HEK293 (cell line): ENCODE measurements around the gene P2RX4.

Experiments used
- HOXD13 ChIP-seq: sonication (generic); formaldehyde crosslinking; IDR thresholded peaks from 2 replicates; pipeline ENCODE4 v1.8.0; 2022; ENCODE audit warnings: missing genetic modification reagents, borderline replicate concordance
- KLF10 ChIP-seq: fragments of 450-650 bp; IDR thresholded peaks from 2 replicates; pipeline ENCODE4 v1.5.1; 2018; ENCODE audit warnings: missing biosample characterization, mild to moderate bottlenecking, missing genetic modification characterization
- KLF9 ChIP-seq: fragments of 450-650 bp; formaldehyde crosslinking; IDR thresholded peaks from 2 replicates; pipeline ENCODE4 v1.5.1; 2016; ENCODE audit warnings: missing biosample characterization, missing genetic modification characterization, low read depth
- SCRT1 ChIP-seq: fragments of 450-650 bp; formaldehyde crosslinking; IDR thresholded peaks from 2 replicates; pipeline ENCODE4 v1.5.1; 2016; ENCODE audit warnings: missing biosample characterization, missing genetic modification characterization, borderline replicate concordance
- SETDB1 ChIP-seq: IDR thresholded peaks from one replicate; pipeline ENCODE4 v1.6.1; 2017; ENCODE audit warnings: mild to moderate bottlenecking, low read length, moderate library complexity, mixed read lengths; ENCODE audit not compliant: insufficient read length
- YY1 ChIP-seq: fragments of 450-650 bp; formaldehyde crosslinking; IDR thresholded peaks from 2 replicates; pipeline ENCODE4 v1.5.1; 2018; ENCODE audit warnings: missing biosample characterization, missing genetic modification characterization
- ZBTB1 ChIP-seq: fragments of 450-650 bp; formaldehyde crosslinking; IDR thresholded peaks from 2 replicates; pipeline ENCODE4 v1.5.1; 2016; ENCODE audit warnings: missing biosample characterization, missing genetic modification characterization
- ZFP37 ChIP-seq: fragments of 450-650 bp; formaldehyde crosslinking; IDR thresholded peaks from 2 replicates; pipeline ENCODE4 v1.5.1; 2016; ENCODE audit warnings: missing biosample characterization, missing genetic modification characterization
- ZFP41 ChIP-seq: fragments of 450-650 bp; formaldehyde crosslinking; IDR thresholded peaks from 2 replicates; pipeline ENCODE4 v1.5.1; 2016; ENCODE audit warnings: missing biosample characterization, missing genetic modification characterization, borderline replicate concordance
- ZIC2 ChIP-seq: fragments of 450-650 bp; formaldehyde crosslinking; IDR thresholded peaks from 2 replicates; pipeline ENCODE4 v1.5.1; 2016; ENCODE audit warnings: missing biosample characterization, missing genetic modification characterization
- ZNF112 ChIP-seq: fragments of 450-650 bp; formaldehyde crosslinking; IDR thresholded peaks from 2 replicates; pipeline ENCODE4 v1.5.0; 2017; ENCODE audit warnings: missing biosample characterization, missing genetic modification characterization
- ZNF133 ChIP-seq: fragments of 450-650 bp; formaldehyde crosslinking; IDR thresholded peaks from 2 replicates; pipeline ENCODE4 v1.5.1; 2016; ENCODE audit warnings: missing biosample characterization, missing genetic modification characterization
- ZNF138 ChIP-seq: fragments of 450-650 bp; formaldehyde crosslinking; IDR thresholded peaks from 2 replicates; pipeline ENCODE4 v1.5.1; 2016; ENCODE audit warnings: missing biosample characterization, missing genetic modification characterization, borderline replicate concordance
- ZNF23 ChIP-seq: fragments of 450-650 bp; formaldehyde crosslinking; IDR thresholded peaks from 2 replicates; pipeline ENCODE4 v1.5.1; 2016; ENCODE audit warnings: missing biosample characterization, missing genetic modification characterization, borderline replicate concordance
- ZNF248 ChIP-seq: fragments of 450-650 bp; formaldehyde crosslinking; IDR thresholded peaks from 2 replicates; pipeline ENCODE4 v1.5.1; 2017; ENCODE audit warnings: missing biosample characterization, missing genetic modification characterization
- ZNF274 ChIP-seq, 2 experiments: fragments of 200-500 bp in 1 of 2; fragments of 450-650 bp in 1 of 2; sonication (Bioruptor generic) in 1 of 2; formaldehyde crosslinking in 1 of 2; IDR thresholded peaks; 2 replicates each; pipeline versions ENCODE4 v1.5.1 to v1.6.1; 2014 to 2016; ENCODE audit warnings: borderline replicate concordance in 1 of 2, inconsistent platforms in 1 of 2, low read length in 1 of 2, missing biosample characterization in 1 of 2, missing genetic modification characterization in 1 of 2
- ZNF292 ChIP-seq: fragments of 450-650 bp; formaldehyde crosslinking; IDR thresholded peaks from 2 replicates; pipeline ENCODE4 v1.5.1; 2016; ENCODE audit warnings: low read depth, missing biosample characterization, missing genetic modification characterization, borderline replicate concordance
- ZNF354C ChIP-seq: fragments of 450-650 bp; formaldehyde crosslinking; IDR thresholded peaks from 2 replicates; pipeline ENCODE4 v1.5.1; 2016; ENCODE audit warnings: missing biosample characterization, missing genetic modification characterization, low read depth, borderline replicate concordance
- ZNF391 ChIP-seq: fragments of 450-650 bp; formaldehyde crosslinking; IDR thresholded peaks from 2 replicates; pipeline ENCODE4 v1.5.1; 2016; ENCODE audit warnings: low read depth, missing biosample characterization, missing genetic modification characterization, borderline replicate concordance
- ZNF473 ChIP-seq: fragments of 450-650 bp; formaldehyde crosslinking; IDR thresholded peaks from 2 replicates; pipeline ENCODE4 v1.5.1; 2017; ENCODE audit warnings: missing biosample characterization, missing genetic modification characterization
- ZNF571 ChIP-seq: fragments of 450-650 bp; formaldehyde crosslinking; IDR thresholded peaks from 2 replicates; pipeline ENCODE4 v1.5.0; 2017; ENCODE audit warnings: missing biosample characterization, missing genetic modification characterization
- ZNF600 ChIP-seq: fragments of 450-650 bp; formaldehyde crosslinking; IDR thresholded peaks from 2 replicates; pipeline ENCODE4 v1.5.1; 2016; ENCODE audit warnings: missing biosample characterization, missing genetic modification characterization
- ZNF621 ChIP-seq: fragments of 450-650 bp; formaldehyde crosslinking; IDR thresholded peaks from 2 replicates; pipeline ENCODE4 v1.5.1; 2017; ENCODE audit warnings: missing biosample characterization, missing genetic modification characterization
- ZNF830 ChIP-seq: fragments of 450-650 bp; IDR thresholded peaks from 2 replicates; pipeline ENCODE4 v1.5.0; 2018; ENCODE audit warnings: missing biosample characterization, missing genetic modification characterization, low read depth, mild to moderate bottlenecking, moderate library complexity
- ZSCAN16 ChIP-seq: fragments of 450-650 bp; formaldehyde crosslinking; IDR thresholded peaks from 2 replicates; pipeline ENCODE4 v1.5.1; 2016; ENCODE audit warnings: missing biosample characterization, missing genetic modification characterization
- ZSCAN30 ChIP-seq: fragments of 450-650 bp; IDR thresholded peaks from 2 replicates; pipeline ENCODE4 v1.5.1; 2018; ENCODE audit warnings: missing biosample characterization, mild to moderate bottlenecking, missing genetic modification characterization, moderate library complexity
- TF ChIP-seq, protein P1 (sequence below): fragments of 450-650 bp; formaldehyde crosslinking; IDR thresholded peaks from 2 replicates; pipeline ENCODE4 v1.5.1; 2017; ENCODE audit warnings: missing biosample characterization, missing genetic modification characterization
- TF ChIP-seq, protein P2 (sequence below): fragments of 450-650 bp; formaldehyde crosslinking; IDR thresholded peaks from 2 replicates; pipeline ENCODE4 v1.5.1; 2016; ENCODE audit warnings: missing biosample characterization, missing genetic modification characterization
- TF ChIP-seq, protein P3 (sequence below): fragments of 450-650 bp; formaldehyde crosslinking; IDR thresholded peaks from 2 replicates; pipeline ENCODE4 v1.5.1; 2016; ENCODE audit warnings: missing biosample characterization, missing genetic modification characterization
- TF ChIP-seq, protein P4 (sequence below): fragments of 450-650 bp; formaldehyde crosslinking; IDR thresholded peaks from 2 replicates; pipeline ENCODE4 v1.5.1; 2016; ENCODE audit warnings: missing biosample characterization, missing genetic modification characterization
- TF ChIP-seq, protein P5 (sequence below): fragments of 450-650 bp; formaldehyde crosslinking; IDR thresholded peaks from 2 replicates; pipeline ENCODE4 v1.5.1; 2016; ENCODE audit warnings: missing biosample characterization, missing genetic modification characterization

Gene P2RX4

DNA sequence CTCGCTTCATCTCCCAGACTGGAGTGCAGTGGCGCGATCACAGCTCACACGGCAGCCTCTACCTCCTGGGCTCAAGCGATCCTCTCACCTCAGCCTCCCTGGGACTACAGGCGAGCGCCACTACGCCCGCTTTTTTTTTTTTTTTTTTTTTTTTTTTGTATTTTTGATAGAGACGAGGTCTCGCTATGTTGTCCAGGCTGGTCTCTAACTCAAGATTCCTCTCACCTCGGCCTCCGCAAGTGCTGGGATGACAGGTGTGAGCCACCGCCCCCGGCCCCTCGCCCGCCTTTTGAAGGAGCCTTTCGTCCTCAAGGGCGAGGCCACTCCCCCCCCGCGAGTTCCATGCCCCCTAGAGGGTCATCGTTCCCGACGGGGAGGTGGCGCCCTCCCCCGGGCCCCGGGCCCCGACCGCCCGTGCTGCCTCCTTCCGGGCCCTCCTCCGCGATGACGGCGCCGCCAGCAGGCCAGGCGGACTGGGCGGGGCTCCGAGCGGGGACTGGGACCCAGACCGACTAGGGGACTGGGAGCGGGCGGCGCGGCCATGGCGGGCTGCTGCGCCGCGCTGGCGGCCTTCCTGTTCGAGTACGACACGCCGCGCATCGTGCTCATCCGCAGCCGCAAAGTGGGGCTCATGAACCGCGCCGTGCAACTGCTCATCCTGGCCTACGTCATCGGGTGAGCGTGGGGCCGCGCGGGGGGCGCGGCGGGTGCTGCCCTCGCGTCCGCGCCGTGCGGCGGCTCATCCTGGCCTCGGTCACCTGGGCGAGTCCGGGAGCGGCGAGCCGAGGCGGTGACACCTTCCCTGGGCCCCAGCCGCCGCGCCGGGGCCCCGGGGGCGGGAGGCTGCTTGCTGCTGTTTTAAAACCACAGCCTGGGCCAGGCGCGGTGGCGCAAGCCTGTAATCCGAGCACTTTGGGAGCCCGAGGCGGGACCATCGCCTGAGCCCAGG lies at the start of gene P2RX4 (continued):
- TF ChIP-seq ZFP41 (tag by site-specific recombination) (no peak), ZNF600 (tag by site-specific recombination) (no peak), ZNF473 (tag by site-specific recombination) (no peak), ZNF112 (tag by site-specific recombination) (no peak), ZNF391 (tag by site-specific recombination) (no peak), SETDB1 (no peak), KLF10 (0 out of 2 replicates have a peak, but pooled peaks have one; percentile 68), ZSCAN30 (tag by site-specific recombination) (peak; percentile 86; the same call in 1 of the 2 replicates), ZSCAN16 (tag by site-specific recombination) (peak; percentile 99), ZIC2 (tag by site-specific recombination) (peak; percentile 63; the same call in 1 of the 2 replicates), ZBTB1 (no peak), KLF9 (peak; percentile 65), ZNF133 (tag by site-specific recombination) (no peak), ZNF138 (no peak), YY1 (peak; percentile 86), ZNF571 (tag by site-specific recombination) (no peak), ZNF23 (tag by site-specific recombination) (no peak), SCRT1 (tag by site-specific recombination) (no peak), ZNF621 (no peak), ZFP37 (tag by site-specific recombination) (no peak), HOXD13 (CRISPR knock-in tag) (no peak), ZNF248 (tag by site-specific recombination) (no peak), ZNF292 (no peak), ZNF274 (IDR thresholded peaks at IDR 0.05; ENCODE audit: low read length) (no peak), ZNF274 (tag by site-specific recombination; IDR thresholded peaks at IDR 0.05; ENCODE audit: borderline replicate concordance) (no peak), ZNF354C (no peak), ZNF830 (no peak)
- TF ChIP-seq, protein P1, sequence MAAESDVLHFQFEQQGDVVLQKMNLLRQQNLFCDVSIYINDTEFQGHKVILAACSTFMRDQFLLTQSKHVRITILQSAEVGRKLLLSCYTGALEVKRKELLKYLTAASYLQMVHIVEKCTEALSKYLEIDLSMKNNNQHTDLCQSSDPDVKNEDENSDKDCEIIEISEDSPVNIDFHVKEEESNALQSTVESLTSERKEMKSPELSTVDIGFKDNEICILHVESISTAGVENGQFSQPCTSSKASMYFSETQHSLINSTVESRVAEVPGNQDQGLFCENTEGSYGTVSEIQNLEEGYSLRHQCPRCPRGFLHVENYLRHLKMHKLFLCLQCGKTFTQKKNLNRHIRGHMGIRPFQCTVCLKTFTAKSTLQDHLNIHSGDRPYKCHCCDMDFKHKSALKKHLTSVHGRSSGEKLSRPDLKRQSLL (tag by site-specific recombination): no peak
- TF ChIP-seq, protein P2, sequence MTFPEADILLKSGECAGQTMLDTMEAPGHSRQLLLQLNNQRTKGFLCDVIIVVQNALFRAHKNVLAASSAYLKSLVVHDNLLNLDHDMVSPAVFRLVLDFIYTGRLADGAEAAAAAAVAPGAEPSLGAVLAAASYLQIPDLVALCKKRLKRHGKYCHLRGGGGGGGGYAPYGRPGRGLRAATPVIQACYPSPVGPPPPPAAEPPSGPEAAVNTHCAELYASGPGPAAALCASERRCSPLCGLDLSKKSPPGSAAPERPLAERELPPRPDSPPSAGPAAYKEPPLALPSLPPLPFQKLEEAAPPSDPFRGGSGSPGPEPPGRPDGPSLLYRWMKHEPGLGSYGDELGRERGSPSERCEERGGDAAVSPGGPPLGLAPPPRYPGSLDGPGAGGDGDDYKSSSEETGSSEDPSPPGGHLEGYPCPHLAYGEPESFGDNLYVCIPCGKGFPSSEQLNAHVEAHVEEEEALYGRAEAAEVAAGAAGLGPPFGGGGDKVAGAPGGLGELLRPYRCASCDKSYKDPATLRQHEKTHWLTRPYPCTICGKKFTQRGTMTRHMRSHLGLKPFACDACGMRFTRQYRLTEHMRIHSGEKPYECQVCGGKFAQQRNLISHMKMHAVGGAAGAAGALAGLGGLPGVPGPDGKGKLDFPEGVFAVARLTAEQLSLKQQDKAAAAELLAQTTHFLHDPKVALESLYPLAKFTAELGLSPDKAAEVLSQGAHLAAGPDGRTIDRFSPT (tag by site-specific recombination): peak; percentile 73; the same call in 1 of the 2 replicates
- TF ChIP-seq, protein P3, sequence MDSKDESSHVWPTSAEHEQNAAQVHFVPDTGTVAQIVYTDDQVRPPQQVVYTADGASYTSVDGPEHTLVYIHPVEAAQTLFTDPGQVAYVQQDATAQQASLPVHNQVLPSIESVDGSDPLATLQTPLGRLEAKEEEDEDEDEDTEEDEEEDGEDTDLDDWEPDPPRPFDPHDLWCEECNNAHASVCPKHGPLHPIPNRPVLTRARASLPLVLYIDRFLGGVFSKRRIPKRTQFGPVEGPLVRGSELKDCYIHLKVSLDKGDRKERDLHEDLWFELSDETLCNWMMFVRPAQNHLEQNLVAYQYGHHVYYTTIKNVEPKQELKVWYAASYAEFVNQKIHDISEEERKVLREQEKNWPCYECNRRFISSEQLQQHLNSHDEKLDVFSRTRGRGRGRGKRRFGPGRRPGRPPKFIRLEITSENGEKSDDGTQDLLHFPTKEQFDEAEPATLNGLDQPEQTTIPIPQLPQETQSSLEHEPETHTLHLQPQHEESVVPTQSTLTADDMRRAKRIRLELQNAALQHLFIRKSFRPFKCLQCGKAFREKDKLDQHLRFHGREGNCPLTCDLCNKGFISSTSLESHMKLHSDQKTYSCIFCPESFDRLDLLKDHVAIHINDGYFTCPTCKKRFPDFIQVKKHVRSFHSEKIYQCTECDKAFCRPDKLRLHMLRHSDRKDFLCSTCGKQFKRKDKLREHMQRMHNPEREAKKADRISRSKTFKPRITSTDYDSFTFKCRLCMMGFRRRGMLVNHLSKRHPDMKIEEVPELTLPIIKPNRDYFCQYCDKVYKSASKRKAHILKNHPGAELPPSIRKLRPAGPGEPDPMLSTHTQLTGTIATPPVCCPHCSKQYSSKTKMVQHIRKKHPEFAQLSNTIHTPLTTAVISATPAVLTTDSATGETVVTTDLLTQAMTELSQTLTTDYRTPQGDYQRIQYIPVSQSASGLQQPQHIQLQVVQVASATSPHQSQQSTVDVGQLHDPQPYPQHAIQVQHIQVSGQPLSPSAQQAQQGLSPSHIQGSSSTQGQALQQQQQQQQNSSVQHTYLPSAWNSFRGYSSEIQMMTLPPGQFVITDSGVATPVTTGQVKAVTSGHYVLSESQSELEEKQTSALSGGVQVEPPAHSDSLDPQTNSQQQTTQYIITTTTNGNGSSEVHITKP (tag by site-specific recombination): 0 out of 2 replicates have a peak, but pooled peaks have one; percentile 6
- TF ChIP-seq, protein P4, sequence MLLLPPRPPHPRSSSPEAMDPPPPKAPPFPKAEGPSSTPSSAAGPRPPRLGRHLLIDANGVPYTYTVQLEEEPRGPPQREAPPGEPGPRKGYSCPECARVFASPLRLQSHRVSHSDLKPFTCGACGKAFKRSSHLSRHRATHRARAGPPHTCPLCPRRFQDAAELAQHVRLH: no peak
- TF ChIP-seq, protein P5, sequence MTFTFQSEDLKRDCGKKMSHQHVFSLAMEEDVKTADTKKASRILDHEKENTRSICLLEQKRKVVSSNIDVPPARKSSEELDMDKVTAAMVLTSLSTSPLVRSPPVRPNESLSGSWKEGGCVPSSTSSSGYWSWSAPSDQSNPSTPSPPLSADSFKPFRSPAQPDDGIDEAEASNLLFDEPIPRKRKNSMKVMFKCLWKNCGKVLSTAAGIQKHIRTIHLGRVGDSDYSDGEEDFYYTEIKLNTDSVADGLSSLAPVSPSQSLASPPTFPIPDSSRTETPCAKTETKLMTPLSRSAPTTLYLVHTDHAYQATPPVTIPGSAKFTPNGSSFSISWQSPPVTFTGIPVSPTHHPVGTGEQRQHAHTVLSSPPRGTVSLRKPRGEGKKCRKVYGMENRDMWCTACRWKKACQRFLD (tag by site-specific recombination): no peak
